Skin epidermis (tissue), 12 donors: ENCODE data around the gene SPIRE1.
A peak's percentile ranks its signal among the peaks of the same experiment; 100 is the strongest.

Experiments
- H3K27ac ChIP-seq, 21 experiments: fragments of 200-600 bp; sonication (generic) in 11 of 21; one replicate each; pipeline ENCODE4 v1.5.0; 2020; ENCODE audit warnings: mild to moderate bottlenecking in 3 of 21, inconsistent platforms in 2 of 21, moderate library complexity in 2 of 21
- H3K4me3 ChIP-seq, 7 experiments: fragments of 200-600 bp; sonication (generic) in 2 of 7; one replicate each; pipeline ENCODE4 v1.5.0; 2020; ENCODE audit warnings: inconsistent platforms in 2 of 7, mild to moderate bottlenecking in 2 of 7, moderate library complexity in 1 of 7

Gene SPIRE1

GRCh38 chr18:12608301-12608700 lies 49.6 kb downstream of the SPIRE1 start:
- Histone ChIP-seq H3K27ac (peak overlapping the region in 8 of 21 experiments; percentile 4 to 77 (median 69)), H3K4me3 (no peak overlapping the region)

DNA sequence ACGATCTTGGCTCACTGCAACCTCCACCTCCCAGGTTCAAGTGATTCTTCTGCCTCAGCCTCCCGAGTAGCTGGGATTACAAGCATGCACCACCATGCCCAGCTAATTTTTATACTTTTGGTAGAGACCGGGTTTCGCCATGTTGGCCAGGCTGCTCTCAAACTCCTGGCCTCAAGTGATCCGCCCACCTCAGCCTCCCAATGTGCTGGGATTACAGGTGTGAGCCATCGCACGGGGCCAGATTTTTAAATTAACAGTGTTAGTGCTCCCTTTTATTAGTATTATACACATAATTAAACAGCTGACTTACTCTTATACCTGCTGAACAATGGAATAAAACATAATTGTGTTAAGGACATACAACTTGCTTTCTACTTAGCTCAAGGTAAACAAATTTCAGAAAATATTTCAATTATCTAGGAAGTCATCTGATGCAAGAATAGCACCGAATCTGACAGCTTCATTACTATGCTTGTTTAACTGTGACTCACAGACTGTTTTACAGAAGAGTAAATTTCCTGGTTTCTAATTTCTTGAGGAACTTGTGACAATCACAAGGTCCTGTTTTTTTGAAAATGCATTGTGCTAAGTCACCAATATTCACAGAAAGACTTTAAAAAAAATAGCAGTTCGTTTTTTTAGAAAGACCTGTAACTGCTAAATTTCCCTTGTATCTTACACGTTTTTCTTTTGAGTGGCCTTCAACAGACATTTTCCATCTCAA lies 51.2 kb downstream of the SPIRE1 start:
- Histone ChIP-seq H3K4me3 (no peak overlapping the region), H3K27ac (peak overlapping the region in 20 of 21 experiments; percentile 4 to 89 (median 70))

DNA sequence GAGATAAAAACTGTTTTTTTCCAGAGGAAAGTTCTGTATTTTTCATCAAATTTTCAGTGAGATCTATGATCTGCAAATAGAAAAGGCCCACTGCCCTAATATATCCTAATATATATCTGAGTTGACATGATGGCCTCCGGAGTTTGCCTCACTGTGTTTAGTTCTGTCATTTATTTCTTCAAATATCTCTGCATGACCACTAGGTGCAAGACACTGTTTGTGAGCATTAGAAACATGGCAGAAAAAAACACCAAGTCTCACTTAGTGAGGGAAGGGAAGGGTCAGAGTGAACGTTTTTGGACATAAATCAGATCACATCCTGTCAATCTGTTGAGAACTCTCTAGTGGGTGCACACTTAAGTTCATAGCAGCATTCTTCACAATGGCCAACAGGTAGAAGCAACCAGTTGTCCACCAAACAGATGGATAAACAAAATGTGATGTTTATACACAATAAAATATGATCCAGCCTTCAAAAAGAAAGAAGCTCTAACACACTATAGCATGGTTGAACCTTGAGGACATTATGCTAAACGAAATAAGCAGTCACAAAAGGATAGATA lies 53.4 kb downstream of the SPIRE1 start:
- Histone ChIP-seq H3K27ac (no peak overlapping the region), H3K4me3 (no peak overlapping the region)

- no peak overlapping the region for H3K27ac ChIP-seq
Measured at GRCh38 chr18:12599966-12600365, 57.9 kb downstream of the SPIRE1 start.

DNA sequence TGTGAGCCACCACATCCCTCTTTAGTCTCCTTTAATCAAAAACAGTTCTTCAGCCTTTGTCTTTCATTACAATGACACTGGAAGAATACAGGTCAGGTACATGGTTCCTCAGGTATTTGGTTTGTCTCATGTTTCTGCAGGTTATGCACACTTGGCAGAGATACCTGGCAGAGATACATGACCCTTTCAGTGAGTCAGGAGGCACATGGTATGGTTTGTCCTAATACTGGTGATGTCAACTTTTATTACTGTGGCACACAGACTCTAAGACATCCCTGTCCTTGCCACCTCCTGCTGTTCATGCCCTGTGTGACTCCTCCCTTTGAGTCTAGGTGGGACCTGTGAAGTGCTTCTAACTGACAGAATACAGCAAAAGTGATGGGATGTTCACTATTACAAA lies 58.4 kb downstream of the SPIRE1 start:
- no peak overlapping the region for H3K4me3 ChIP-seq
- no peak overlapping the region for H3K27ac ChIP-seq

More at GRCh38 chr18:12599966-12600365, 57.9 kb downstream of the SPIRE1 start:
- H3K4me3 ChIP-seq, result no peak overlapping the region

DNA sequence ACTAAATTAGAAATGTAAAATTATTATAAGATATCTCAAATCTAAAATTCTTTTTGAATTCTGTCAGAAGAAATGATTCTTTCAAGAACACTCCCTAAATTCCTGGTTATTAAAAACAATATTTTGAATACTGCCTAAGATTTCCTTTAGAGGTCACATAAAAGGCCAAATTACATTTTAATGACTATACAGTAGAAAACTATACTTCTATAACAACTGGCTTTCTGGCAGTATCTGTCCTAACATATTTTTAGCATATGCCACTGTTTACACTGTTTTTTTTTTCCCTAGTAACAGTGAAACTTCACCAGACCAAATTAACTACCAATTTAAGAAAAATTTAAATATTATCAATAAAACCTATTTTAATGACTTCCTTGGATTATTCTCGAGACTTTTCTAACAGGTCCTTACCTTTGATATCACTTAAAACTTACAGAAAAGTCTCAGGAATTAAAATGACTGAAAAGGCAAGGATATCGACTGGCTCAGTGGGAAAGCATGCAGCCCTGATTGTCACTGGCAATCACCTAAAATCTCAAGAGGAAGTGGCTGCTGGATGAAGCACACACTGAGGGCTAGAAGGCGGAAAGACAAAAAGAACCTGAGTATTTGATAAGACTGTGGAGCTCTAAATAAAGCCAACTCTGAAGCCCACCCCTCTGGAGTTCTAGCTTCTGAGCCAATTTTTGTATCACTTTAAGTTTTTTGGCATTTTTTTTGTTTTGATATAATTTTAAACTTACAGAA lies 59.6 kb downstream of the SPIRE1 start:
- Histone ChIP-seq H3K4me3 (no peak overlapping the region), H3K27ac (peak overlapping the region in 2 of 21 experiments; percentile 2 to 36)

DNA sequence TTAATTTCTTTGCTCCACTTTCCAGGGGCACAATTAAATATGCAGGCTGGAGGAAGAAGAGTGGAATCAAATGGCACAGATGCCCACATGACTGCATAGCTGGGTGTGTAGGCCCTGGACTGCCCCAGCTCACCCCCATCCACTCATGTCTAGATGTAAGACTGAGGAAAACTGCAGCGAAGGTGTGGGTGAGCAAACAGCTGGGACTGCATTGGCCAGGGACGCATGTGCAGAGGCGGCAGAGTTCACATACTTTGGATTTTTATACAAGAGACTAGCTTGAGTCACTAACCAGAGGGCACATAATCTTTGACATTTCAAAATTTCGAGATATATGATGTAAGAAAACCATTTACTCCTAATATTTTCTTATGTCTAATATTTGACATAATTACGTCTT lies 60.1 kb downstream of the SPIRE1 start:
- H3K27ac ChIP-seq, result peak overlapping the region in 2 of 21 experiments; percentile 2 to 19

GRCh38 chr18:12595571-12596255 lies 62.2 kb downstream of the SPIRE1 start:
- Histone ChIP-seq H3K4me3 (no peak overlapping the region), H3K27ac (no peak overlapping the region)

More for the DNA sequence above, 60.1 kb downstream of the SPIRE1 start:
- no peak overlapping the region for H3K4me3 ChIP-seq

DNA sequence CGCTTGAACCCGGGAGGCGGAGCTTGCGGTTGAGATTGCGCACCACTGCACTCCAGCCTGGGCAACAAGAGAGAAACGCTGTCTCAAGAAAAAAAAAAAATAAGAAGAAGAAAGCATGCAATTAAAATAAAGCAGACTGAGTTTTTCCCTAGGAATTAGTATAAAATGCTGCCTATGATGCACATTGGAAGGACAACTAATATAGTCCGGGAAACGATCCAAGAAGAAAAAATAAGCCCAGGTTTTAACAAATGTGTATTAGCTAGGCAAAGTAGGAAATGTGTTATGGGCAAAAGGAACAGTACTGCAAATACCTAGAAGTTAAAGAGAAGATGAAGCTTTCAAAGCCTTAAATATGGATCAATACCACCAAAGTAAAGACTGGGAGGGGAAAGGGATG lies 64.0 kb downstream of the SPIRE1 start:
- Histone ChIP-seq H3K27ac (no peak overlapping the region), H3K4me3 (no peak overlapping the region)

DNA sequence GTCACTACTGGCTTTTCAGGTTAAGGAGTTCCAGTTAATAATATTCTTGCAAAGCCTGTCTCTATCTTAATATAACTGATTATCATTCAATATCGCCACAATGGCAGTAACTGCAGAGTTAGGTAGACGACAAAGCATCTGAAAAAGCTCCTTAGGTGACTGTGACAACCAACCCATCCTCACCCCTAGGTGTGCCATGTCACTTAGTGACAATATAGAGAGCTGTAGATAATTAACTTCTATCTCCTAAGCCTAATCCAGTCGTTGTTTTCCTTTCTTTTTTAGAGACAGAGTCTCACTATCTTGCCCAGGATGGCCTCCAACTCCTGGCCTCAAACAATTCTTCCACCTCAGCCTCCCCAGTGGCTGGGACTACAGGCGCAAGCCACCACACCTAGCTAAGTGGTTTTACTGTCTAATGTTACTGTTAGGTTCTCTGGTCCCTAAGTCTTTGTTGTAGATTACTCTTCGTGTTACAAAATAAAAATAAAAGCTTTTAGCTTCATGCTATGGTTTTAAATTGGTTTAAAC lies 65.2 kb downstream of the SPIRE1 start:
- Histone ChIP-seq H3K27ac (no peak overlapping the region), H3K4me3 (no peak overlapping the region)

DNA sequence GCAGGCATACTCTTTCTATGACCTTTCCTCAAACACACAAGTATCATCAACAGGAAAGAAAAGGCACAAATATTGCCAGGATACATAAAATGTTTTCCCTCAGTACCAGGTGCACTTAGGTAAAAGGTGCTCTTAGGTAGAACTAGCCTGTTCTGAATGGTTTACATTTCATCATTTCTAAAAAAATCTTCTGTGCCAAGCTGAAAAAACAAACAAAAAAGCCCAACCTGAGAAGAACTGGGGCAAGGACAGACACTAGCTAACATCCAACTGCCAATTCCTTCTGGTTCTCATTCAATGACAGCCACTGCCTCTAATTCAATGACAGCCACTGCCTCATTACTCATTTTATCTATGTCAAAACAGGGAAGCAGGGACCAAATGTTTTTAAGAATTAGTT lies 68.5 kb downstream of the SPIRE1 start:
- no peak overlapping the region for H3K4me3 ChIP-seq
- no peak overlapping the region for H3K27ac ChIP-seq

DNA sequence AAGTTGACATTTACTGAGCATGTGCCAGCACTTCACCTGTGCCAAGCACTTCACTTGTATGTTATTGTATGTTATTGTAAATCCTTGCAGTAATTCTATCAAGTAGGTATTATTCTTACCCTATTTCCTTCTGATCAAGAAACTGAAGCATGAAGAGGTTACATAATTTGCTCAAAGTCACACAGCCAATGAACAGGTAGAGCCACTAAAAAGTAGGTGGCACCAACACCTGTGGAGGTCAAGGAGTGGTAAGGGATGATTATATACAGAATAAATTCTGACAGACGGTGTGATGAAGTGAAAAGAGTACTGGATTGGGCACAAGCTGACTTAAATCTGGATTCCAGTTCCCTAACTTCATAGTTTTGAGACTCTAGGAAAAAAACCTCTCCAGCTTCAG lies 71.0 kb downstream of the SPIRE1 start:
- Histone ChIP-seq H3K27ac (no peak overlapping the region), H3K4me3 (no peak overlapping the region)

DNA sequence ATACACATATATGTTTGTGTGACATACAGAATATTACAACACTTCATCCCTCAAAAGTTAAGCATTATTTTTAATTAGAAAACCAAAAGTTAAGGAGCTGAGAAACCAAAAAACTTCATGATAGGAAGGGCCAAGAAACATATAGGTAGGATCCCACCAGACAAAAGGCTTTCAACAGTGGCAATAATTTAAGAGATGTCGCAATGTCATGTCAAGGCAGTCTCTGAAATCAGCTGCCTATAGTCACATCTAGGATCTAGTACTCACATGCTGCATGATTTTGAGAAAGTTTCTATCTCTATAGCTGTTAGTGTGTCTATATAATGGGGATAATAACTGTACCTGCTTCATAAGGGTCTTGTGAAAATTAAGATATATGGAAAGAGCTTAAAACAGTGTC lies 72.7 kb downstream of the SPIRE1 start:
- Histone ChIP-seq H3K27ac (no peak overlapping the region), H3K4me3 (no peak overlapping the region)

GRCh38 chr18:12580630-12581342 lies 77.1 kb downstream of the SPIRE1 start:
- no peak overlapping the region for H3K27ac ChIP-seq
- H3K4me3 ChIP-seq, result no peak overlapping the region

DNA sequence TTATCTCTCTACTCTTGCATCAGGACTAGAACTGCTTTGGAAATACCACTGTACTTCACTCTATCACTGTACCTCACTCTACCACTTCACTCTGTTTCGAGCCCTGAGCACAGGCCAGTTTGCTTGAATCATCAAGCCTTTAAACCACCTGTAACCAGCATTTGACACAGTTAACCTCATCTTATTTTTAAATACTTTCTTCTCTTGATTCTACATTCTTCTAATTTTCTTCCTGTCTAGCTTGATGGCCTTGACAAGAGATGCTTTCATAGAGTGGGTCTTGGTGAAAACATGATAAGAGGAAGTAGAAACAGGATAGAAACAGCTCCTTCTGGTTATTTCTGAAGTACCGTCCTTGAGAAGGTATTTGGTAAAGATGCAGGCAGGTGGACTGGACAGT lies 78.1 kb downstream of the SPIRE1 start:
- no peak overlapping the region for H3K27ac ChIP-seq
- no peak overlapping the region for H3K4me3 ChIP-seq

GRCh38 chr18:12577848-12578247 lies 80.1 kb downstream of the SPIRE1 start:
- Histone ChIP-seq H3K4me3 (no peak overlapping the region), H3K27ac (no peak overlapping the region)

GRCh38 chr18:12574494-12575185 lies 83.3 kb downstream of the SPIRE1 start:
- Histone ChIP-seq H3K27ac (no peak overlapping the region), H3K4me3 (no peak overlapping the region)

DNA sequence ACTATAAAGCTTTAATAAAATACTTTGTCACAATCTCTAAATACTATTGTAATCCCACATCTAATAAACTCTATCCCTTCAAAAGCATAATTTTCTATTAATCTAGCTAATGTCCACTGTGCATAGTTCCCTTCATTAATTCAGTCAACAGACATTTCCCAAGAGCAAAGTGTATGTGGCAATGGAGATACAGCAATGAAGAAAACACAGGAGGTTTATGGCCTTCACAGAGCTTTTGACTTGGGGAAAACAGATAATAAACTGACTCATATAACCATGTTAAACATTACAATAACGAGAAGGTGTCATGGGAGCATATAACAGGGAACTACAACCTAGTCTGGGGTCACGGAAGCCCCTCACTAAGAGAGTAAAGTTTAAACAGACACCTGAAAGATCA lies 86.3 kb downstream of the SPIRE1 start:
- H3K27ac ChIP-seq, result no peak overlapping the region

DNA sequence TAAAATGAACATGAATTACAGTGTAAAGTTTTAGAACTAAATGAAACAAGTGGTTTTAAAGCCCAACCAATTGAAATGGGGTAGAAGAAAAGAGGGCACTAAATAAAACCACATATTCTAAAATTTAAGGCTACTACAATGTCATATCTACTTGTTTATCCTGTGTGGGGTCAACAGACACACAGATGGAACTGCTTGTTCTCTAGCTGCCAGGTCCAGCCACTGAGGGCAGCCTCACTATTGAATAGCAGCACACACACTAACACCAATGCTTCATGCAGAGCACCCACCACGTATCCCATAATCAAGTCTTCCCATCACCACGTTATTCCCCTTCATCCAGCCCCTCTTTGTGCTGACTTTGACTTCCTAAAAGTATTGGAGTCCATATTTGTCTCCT lies 88.1 kb downstream of the SPIRE1 start:
- H3K4me3 ChIP-seq, result no peak overlapping the region

More for the DNA sequence above, 86.3 kb downstream of the SPIRE1 start:
- H3K4me3 ChIP-seq, result no peak overlapping the region

More for the DNA sequence above, 88.1 kb downstream of the SPIRE1 start:
- no peak overlapping the region for H3K27ac ChIP-seq
